Fibroblast of the aortic adventitia (primary cell): ENCODE data around the gene S100A7A. TPM values are rescaled to one million over a fixed set of nuclear protein-coding genes. Genes with fewer than 3 reads are reported as not detected.

Source experiments
- DNase-seq: peaks from one replicate; pipeline ENCODE4 v3.0.0-alpha.2; 2010; ENCODE audit warnings: low read depth
- H3K4me3 ChIP-seq: 2 replicates; pipeline ENCODE4 v1.5.1; 2011; ENCODE audit warnings: low read depth, mild to moderate bottlenecking, control low read depth, low read length, moderate library complexity
- CTCF ChIP-seq: IDR thresholded peaks from 2 replicates; pipeline ENCODE4 v1.5.1; 2011; ENCODE audit warnings: mild to moderate bottlenecking, low read length, control low read depth, inconsistent platforms; ENCODE audit not compliant: insufficient read depth
- total RNA-seq: library from RNA; depleted of rRNA; stranded (reverse); fragments of >200 nt; gene quantifications from 2 replicates; pipeline ENCODE4 v1.2.3, GENCODE V29; 2012; ENCODE audit warnings: low replicate concordance

Gene S100A7A
- total RNA-seq, 1 donor: not detected

- H3K4me3 ChIP-seq: no peak overlapping the region
- DNase-seq: no peak
- no peak for TF ChIP-seq CTCF
Observed at GRCh38 chr1:153389401-153389800, 26.9 kb upstream of the S100A7A start.

GRCh38 chr1:153389973-153390879, 26.1 kb upstream of the S100A7A start:
- H3K4me3 ChIP-seq: no peak overlapping the region
- no peak for TF ChIP-seq CTCF
- no peak for DNase-seq

- TF ChIP-seq CTCF: no peak
- DNase-seq: no peak
- H3K4me3 ChIP-seq: no peak within 1 kb of the TSS
Observed at GRCh38 chr1:153390938-153391710, 25.2 kb upstream of the S100A7A start, which contains the start of gene S100A8. Gene S100A8 (minus strand): TSS chr1:153391073. CDS start chr1:153390535, 538 bp downstream.

GRCh38 chr1:153392258-153392657, 24.1 kb upstream of the S100A7A start:
- DNase-seq: no peak
- TF ChIP-seq CTCF: no peak

GRCh38 chr1:153392822-153393221, 23.5 kb upstream of the S100A7A start:
- no peak for DNase-seq
- no peak for TF ChIP-seq CTCF
- no peak overlapping the region for H3K4me3 ChIP-seq

More at GRCh38 chr1:153392258-153392657, 24.1 kb upstream of the S100A7A start:
- no peak overlapping the region for H3K4me3 ChIP-seq

GRCh38 chr1:153393926-153394325, 22.4 kb upstream of the S100A7A start:
- TF ChIP-seq CTCF: no peak
- DNase-seq: no peak
- H3K4me3 ChIP-seq: no peak overlapping the region
